Fibroblast of lung (primary cell): ENCODE data around the gene GPC6. TPM values are rescaled to one million over a fixed set of nuclear protein-coding genes. Genes with fewer than 3 reads are reported as not detected.

Experiments
- DNase-seq, 2 donors: peaks; one replicate each; pipeline versions ENCODE4 v3.0.0 to v3.0.0-alpha.2; 2010; ENCODE audit warnings: low read depth in 2 of 2
- H2AFZ ChIP-seq: 2 replicates; pipeline ENCODE4 v1.5.1; 2012; ENCODE audit warnings: low read length, control low read depth, inconsistent platforms
- H3K27ac ChIP-seq: 2 replicates; pipeline ENCODE4 v1.5.1; 2011; ENCODE audit warnings: low read length, control low read depth; ENCODE audit not compliant: insufficient read depth
- H3K27me3 ChIP-seq: 2 replicates; pipeline ENCODE4 v1.5.1; 2011; ENCODE audit warnings: mild to moderate bottlenecking, low read length; ENCODE audit not compliant: control insufficient read depth, insufficient read depth
- H3K36me3 ChIP-seq: 2 replicates; pipeline ENCODE4 v1.5.1; 2011; ENCODE audit warnings: low read length; ENCODE audit not compliant: control insufficient read depth, insufficient read depth
- H3K4me1 ChIP-seq: 2 replicates; pipeline ENCODE4 v1.5.1; 2011; ENCODE audit warnings: low read length; ENCODE audit not compliant: control insufficient read depth, insufficient read depth; ENCODE audit errors: extremely low read depth
- H3K4me2 ChIP-seq: 2 replicates; pipeline ENCODE4 v1.5.1; 2011; ENCODE audit warnings: low read length, control low read depth; ENCODE audit not compliant: insufficient read depth; ENCODE audit errors: extremely low read depth
- H3K4me3 ChIP-seq, 4 experiments: fragments of 200-600 bp in 1 of 4; sonication (generic) in 1 of 4; replicated peaks in 1 of 4; 2 replicates each; pipeline ENCODE4 v1.5.1; 2011 to 2016; ENCODE audit warnings: low read length in 4 of 4, low read depth in 3 of 4, mild to moderate bottlenecking in 3 of 4, control low read depth in 2 of 4, inconsistent platforms in 1 of 4, mixed read lengths in 1 of 4; ENCODE audit not compliant: insufficient read depth in 1 of 4; ENCODE audit errors: control extremely low read depth in 1 of 4
- H3K79me2 ChIP-seq: 2 replicates; pipeline ENCODE4 v1.5.1; 2012; ENCODE audit warnings: mild to moderate bottlenecking, low read length, inconsistent platforms; ENCODE audit not compliant: control insufficient read depth, insufficient read depth
- H3K9ac ChIP-seq: 2 replicates; pipeline ENCODE4 v1.5.1; 2011; ENCODE audit warnings: mild to moderate bottlenecking, low read length, control low read depth; ENCODE audit not compliant: insufficient read depth
- H3K9me3 ChIP-seq: 2 replicates; pipeline ENCODE4 v1.5.1; 2012; ENCODE audit warnings: low read depth, low read length; ENCODE audit not compliant: control insufficient read depth, insufficient read depth
- H4K20me1 ChIP-seq: 2 replicates; pipeline ENCODE4 v1.5.1; 2011; ENCODE audit warnings: low read length; ENCODE audit not compliant: control insufficient read depth, insufficient read depth; ENCODE audit errors: extremely low read depth
- EZH2 ChIP-seq: IDR thresholded peaks from 2 replicates; pipeline ENCODE4 v1.5.1; 2012; ENCODE audit warnings: low read length, control low read depth, mild to moderate bottlenecking; ENCODE audit errors: missing control alignments
- polyA minus RNA-seq: library from RNA; depleted of rRNA, polyadenylated mRNA; stranded (reverse); fragments of >200 nt; gene quantifications from 2 replicates; pipeline ENCODE4 v1.2.3, GENCODE V29; 2011; ENCODE audit warnings: low replicate concordance
- polyA plus RNA-seq, 2 donors: library from polyadenylated mRNA; depleted of rRNA in 1 of 2; stranded (reverse) in 1 of 2; unstranded in 1 of 2; fragments of >200 nt; gene quantifications; 2 replicates each; pipeline ENCODE4 v1.2.1, GENCODE V29; 2011 to 2012; ENCODE audit warnings: missing spikeins in 1 of 2
- total RNA-seq: library from RNA; depleted of rRNA; stranded (reverse); fragments of >200 nt; gene quantifications from 2 replicates; pipeline ENCODE4 v1.2.1, GENCODE V29; 2014
- TF ChIP-seq, protein P1 (sequence below), 2 donors: IDR thresholded peaks in 1 of 2; conservative IDR thresholded peaks in 1 of 2; 1 replicate in 1 of 2; 2 replicates in 1 of 2; pipeline ENCODE4 v1.5.1; 2011 to 2012; ENCODE audit warnings: low read length in 2 of 2, control low read depth in 1 of 2, inconsistent platforms in 1 of 2, low read depth in 1 of 2, mild to moderate bottlenecking in 1 of 2

The GPC6 gene
- total RNA-seq: 33.7 and 50.3 TPM in 2 replicates
- polyA plus RNA-seq: 11.2 and 24.9 TPM in 2 replicates
- polyA plus RNA-seq (2012): 8.2 and 18.1 TPM in 2 replicates
- 8.4 and 42.6 TPM in 2 replicates for polyA minus RNA-seq

- no peaks in the 10 kb centered on the region for H3K9me3 ChIP-seq
- peaks cover 13% of the 10 kb centered on the region for H3K79me2 ChIP-seq
- H2AFZ ChIP-seq: peak within 1 kb of the TSS; percentile 54
- H3K27ac ChIP-seq: peak within 1 kb of the TSS; percentile 82
- H3K4me2 ChIP-seq: peak within 1 kb of the TSS; percentile 82
- no peaks in the 10 kb centered on the region for H4K20me1 ChIP-seq
- H3K4me3 ChIP-seq: peak within 1 kb of the TSS; percentile 58 to 80 (median 78)
- H3K27me3 ChIP-seq: no peaks in the 10 kb centered on the region
- peak; percentile 96 to 98 for DNase-seq
- H3K4me1 ChIP-seq: no peaks in the 10 kb centered on the region
- H3K36me3 ChIP-seq: no peaks in the 10 kb centered on the region
- TF ChIP-seq, protein P1, sequence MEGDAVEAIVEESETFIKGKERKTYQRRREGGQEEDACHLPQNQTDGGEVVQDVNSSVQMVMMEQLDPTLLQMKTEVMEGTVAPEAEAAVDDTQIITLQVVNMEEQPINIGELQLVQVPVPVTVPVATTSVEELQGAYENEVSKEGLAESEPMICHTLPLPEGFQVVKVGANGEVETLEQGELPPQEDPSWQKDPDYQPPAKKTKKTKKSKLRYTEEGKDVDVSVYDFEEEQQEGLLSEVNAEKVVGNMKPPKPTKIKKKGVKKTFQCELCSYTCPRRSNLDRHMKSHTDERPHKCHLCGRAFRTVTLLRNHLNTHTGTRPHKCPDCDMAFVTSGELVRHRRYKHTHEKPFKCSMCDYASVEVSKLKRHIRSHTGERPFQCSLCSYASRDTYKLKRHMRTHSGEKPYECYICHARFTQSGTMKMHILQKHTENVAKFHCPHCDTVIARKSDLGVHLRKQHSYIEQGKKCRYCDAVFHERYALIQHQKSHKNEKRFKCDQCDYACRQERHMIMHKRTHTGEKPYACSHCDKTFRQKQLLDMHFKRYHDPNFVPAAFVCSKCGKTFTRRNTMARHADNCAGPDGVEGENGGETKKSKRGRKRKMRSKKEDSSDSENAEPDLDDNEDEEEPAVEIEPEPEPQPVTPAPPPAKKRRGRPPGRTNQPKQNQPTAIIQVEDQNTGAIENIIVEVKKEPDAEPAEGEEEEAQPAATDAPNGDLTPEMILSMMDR (conservative IDR thresholded peaks at IDR 0.05 in 1 of 2, IDR thresholded peaks at IDR 0.05 in 1 of 2; ENCODE audit: low read depth in 1 of 2, low read length in 2 of 2): no peak
- no peak for TF ChIP-seq EZH2
- peak within 1 kb of the TSS; percentile 51 for H3K9ac ChIP-seq
Observed at GRCh38 chr13:93226623-93227279, at the start of gene GPC6. Gene GPC6, plus strand, starts transcription at chr13:93226807.

DNA sequence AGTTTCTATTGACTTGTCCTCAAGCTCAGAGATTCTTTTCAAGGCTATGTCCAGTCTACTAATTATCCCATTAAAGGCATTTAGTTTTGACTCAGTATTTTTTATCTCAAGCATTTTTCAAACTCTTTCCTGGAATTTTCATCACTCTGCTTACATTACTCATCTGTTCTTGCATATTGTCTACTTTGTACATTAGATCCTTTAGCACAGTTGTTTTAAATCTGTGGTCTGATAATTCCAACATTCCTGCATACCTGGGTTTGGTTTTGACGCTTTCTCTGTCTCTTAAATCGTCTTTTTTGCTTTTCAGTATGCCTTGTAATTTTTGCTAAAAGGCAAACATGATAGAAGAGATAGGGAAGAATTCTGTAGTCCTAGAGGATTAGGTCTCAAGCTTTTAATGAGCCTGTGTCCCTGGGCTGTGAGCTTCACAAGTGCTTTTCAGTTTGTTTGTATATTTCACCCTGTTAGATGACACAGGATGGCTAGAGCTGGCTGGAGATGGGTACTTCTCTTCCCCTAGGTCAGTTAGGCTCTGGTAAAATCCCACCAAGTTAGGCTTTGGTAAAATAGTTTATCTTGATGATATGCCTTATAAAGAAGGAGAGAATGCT lies 46.1 kb upstream of the GPC6 start:
- H3K4me1 ChIP-seq: no peaks in the 10 kb centered on the region
- H3K9me3 ChIP-seq: no peaks in the 10 kb centered on the region
- no peak for TF ChIP-seq EZH2
- TF ChIP-seq, protein P1 (conservative IDR thresholded peaks at IDR 0.05 in 1 of 2, IDR thresholded peaks at IDR 0.05 in 1 of 2; ENCODE audit: low read depth in 1 of 2, low read length in 2 of 2): no peak
- H3K36me3 ChIP-seq: no peaks in the 10 kb centered on the region
- H3K27me3 ChIP-seq: no peaks in the 10 kb centered on the region
- no peaks in the 10 kb centered on the region for H4K20me1 ChIP-seq
- DNase-seq: peak; percentile 41 to 96
- H2AFZ ChIP-seq: no peak overlapping the region
- H3K9ac ChIP-seq: no peak overlapping the region
- H3K27ac ChIP-seq: no peak overlapping the region
- no peak overlapping the region for H3K4me3 ChIP-seq
- no peak overlapping the region for H3K4me2 ChIP-seq
- no peaks in the 10 kb centered on the region for H3K79me2 ChIP-seq

- Histone ChIP-seq H3K9me3 (no peaks in the 10 kb centered on the region), H3K27ac (no peak overlapping the region), H3K4me1 (no peaks in the 10 kb centered on the region), H3K36me3 (no peaks in the 10 kb centered on the region), H3K4me2 (no peak overlapping the region), H3K9ac (no peak overlapping the region), H4K20me1 (no peaks in the 10 kb centered on the region), H3K27me3 (no peaks in the 10 kb centered on the region), H3K4me3 (no peak overlapping the region), H3K79me2 (no peaks in the 10 kb centered on the region), H2AFZ (no peak overlapping the region)
- peak in 1 of 2 donors; percentile 12 for DNase-seq
- TF ChIP-seq, protein P1 (conservative IDR thresholded peaks at IDR 0.05 in 1 of 2, IDR thresholded peaks at IDR 0.05 in 1 of 2; ENCODE audit: low read depth in 1 of 2, low read length in 2 of 2): no peak
- no peak for TF ChIP-seq EZH2
Observed at GRCh38 chr13:93182406-93182805, 44.2 kb upstream of the GPC6 start.
